Lower leg skin (tissue), 3 donors: ENCODE data around the gene VRK1.

ENCODE experiments used
- CTCF ChIP-seq, 3 donors: fragments of 450-650 bp; IDR thresholded peaks; one replicate each; pipeline ENCODE4 v1.5.1; 2016; ENCODE audit warnings: antibody characterized with exemption in 3 of 3, mild to moderate bottlenecking in 3 of 3, moderate library complexity in 2 of 3
- POLR2A ChIP-seq, 2 donors: fragments of 450-650 bp; IDR thresholded peaks; one replicate each; pipeline ENCODE4 v1.6.1; 2016 to 2017; ENCODE audit warnings: antibody characterized with exemption in 2 of 2, mild to moderate bottlenecking in 1 of 2, moderate library complexity in 1 of 2

- TF ChIP-seq POLR2A (IDR thresholded peaks at IDR 0.05) (no peak), CTCF (IDR thresholded peaks at IDR 0.05) (no peak)
Observed at GRCh38 chr14:96889091-96889490, 91.9 kb downstream of the VRK1 start.
